HG02571 (cell line): Measurements from ENCODE around the gene ATL2.
A peak's percentile ranks its signal among the peaks of the same experiment; 100 is the strongest.
"Not testable (repeated sequence)": the region's sequence is repeated elsewhere in the genome, so short reads cannot be mapped to it uniquely, and the experiment has no call there.

Experiments
- ATAC-seq: cut with Tn5 transposase; IDR thresholded peaks from one replicate; pipeline ENCODE4 v1.9.1; 2021; ENCODE audit warnings: mild to moderate bottlenecking, moderate library complexity; ENCODE audit not compliant: unreplicated experiment

The ATL2 gene

DNA sequence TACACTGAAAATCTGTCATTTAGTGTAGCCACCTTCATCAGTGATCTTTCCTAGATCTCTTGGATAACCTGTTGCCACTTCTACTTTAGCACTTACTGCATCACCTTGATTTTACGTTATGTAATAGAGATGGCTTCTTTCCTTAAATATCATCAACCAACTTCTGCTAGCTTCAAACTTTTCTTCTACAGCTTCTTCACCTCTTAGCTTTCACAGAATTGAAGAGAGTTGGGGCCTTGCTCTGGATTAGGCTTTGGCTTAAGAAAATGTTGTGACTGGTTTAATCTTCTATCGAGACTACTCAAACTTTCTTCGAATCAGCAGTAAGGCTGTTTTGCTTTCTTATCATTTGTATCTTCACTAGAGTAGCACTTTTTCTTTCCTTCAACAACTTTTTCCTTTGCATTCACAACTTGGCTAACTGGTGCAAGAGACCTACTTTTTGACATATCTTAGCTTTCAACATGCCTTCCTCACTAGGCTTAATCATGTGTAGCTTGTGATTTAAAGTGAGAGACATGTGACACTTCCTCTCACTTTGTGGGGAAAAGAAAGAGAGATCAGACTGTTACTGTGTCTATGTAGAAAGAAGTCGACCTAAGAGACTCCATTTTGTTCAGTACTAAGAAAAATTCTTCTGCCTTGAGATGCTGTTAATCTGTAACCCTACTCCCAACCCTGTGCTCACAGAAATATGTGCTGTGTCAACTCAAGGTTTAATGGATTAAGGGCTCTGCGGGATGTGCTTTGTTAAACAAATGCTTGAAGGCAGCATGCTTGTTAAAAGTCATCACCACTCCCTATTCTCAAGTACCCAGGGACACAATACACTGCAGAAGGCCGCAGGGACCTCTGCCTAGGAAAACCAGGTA is 99.6 kb downstream of the ATL2 start:
- ATAC-seq: no peak

DNA sequence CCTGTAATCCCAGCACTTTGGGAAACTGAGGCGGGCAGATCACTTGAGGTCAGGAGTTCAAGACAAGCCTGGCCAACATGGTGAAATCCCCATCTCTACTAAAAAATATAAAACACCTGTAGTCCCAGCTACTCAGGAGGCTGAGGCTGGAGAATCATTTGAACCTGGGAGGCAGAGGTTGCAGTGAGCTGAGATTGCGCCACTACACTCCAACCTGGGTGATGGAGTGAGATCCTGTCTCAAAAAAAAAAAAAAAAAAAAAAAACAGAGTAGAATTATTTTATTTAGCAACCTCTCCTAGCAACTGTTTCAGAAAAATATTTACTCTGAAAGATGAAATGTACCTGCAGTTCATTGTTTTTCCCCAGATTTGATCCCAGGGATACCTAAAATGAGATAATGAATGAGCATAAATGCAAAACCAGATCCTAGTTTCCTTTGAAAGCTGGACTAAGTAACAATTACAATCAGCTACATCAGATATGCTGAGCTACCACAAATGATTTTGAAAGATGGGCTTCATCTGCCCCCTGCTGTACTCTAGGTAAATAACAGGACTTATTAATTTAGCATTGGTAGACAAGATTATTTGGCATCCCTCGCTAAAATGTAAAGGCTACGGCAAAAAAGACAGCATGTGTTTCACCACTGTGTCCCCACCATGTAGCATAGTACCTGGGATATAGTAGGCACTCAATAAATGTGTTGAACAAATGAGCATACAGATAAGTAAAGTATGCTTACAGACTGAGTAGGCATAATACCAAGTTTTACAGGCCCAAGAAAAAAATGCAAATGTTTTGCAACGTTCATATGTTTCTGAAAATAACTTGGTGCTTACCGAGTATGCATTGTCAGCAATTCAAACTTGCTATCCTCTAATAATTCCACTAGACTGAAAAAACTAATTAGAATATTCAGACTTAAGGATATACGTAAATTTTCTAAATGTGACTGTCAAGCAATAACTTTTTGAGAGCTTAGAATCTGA is 102.5 kb downstream of the ATL2 start:
- no peak for ATAC-seq

DNA sequence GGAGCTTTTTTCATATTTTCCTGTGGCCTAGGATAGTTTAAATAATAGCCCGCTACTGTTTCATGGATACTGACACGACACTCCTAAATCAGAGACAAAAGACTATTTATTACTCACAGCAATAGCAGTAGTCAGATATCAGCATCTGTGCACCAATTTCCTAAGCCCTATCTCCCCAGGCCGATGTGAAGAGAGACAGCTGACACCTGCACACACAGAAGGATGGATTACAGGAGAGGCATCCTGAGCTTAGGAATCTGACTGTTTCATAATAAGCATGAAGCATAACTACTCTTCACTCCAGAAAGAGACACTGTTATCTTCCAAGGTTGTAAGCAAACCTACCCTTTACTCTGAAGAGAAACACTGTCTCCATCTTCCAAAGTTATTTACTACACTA is 105.4 kb downstream of the ATL2 start:
- no peak for ATAC-seq

DNA sequence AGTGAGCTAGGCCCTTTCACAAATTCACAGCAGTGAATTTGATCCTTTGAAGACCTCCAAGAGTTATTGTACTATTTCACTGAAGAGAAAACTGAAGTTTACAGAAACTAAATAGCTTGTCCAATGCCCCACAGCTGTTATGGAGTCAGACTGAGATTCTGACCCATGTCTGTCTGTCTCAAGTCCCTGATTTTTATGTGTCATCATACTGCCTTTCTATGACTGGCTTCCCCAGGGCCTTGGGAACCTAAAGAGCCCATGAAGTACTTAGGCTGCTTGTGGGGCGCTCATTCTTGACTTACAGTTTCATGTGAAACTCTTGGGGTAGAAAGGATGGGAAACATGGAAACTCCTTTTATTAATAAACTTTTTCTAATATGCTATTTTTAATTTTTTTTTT is 107.7 kb downstream of the ATL2 start:
- no peak for ATAC-seq

DNA sequence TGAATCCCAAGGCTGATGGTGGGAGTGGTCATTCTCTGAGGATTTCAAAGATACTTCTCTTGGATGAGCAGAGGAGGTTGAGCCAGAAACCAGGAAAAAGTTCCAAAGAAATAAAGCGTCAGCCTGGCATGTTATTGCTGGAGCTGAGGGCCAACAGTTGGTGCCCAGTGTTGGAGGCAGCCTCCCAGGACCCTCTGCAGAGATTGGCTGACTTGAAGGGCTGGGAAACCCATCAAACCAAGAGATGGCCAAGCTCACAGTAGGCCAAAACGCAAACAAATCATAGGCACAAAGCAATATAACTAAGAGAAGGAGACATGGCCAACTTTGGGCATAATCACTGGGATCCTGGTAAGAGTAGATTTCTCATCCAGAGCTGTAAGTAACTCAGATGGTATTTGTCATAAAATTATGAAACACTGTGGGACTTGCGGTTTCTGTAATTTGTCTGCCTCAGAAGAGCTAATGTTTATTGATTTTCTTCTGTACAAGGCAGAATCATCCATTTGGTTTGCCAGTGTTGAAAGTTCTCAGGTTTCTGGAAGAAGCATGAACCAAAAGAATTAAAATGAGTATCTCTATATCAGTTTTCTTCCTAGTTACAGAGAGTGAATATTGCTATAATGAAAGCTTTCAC is 108.3 kb downstream of the ATL2 start:
- no peak for ATAC-seq

DNA sequence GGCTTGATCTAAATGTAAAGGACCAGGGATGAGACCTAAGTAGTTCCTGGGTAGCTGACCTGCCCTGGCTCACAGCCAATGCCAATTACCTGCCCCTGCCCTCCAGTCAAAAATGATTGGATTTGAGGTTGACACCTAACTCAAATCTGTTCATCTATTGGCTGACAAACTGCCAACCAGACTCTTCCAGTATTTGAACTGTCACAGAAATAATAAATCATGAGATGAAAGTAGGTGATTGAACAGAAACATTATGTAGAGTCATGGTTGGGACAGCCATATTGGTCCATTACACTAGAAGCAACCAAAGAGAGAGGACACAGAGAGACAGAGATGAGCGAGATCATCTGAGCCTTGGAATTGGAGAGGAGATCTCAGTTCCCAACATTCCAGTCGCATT is 109.1 kb downstream of the ATL2 start:
- no peak for ATAC-seq

DNA sequence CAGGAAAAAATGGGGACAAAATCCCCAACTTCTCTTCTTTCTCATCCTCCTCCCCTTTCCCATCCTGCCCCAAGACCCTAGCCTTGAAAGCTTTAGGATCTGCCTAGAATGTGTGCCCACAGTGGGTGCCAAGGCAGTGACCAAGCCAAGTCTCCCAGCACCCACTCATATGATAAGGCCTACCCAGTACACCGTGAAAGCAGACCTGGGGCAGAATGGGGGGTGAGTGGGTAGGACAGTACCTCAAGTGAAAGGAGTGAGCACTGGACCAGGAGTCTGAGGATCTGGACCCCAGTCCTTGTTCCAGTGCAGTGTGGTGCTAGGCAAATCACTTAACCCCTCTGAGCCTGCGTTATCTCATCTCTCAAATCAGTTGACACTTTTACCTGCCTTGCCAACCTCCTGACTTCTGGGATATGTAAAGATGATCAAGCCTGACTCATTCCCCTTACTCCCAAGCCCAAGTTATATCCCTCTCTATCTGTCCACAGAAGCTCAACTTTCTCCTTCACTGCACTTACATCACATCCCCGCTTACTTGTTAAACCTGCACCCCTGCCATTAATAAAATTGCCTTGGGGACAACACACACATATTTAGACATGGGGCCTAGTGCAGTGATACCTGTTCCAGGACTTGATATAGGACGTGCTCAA is 109.7 kb downstream of the ATL2 start:
- ATAC-seq: no peak

DNA sequence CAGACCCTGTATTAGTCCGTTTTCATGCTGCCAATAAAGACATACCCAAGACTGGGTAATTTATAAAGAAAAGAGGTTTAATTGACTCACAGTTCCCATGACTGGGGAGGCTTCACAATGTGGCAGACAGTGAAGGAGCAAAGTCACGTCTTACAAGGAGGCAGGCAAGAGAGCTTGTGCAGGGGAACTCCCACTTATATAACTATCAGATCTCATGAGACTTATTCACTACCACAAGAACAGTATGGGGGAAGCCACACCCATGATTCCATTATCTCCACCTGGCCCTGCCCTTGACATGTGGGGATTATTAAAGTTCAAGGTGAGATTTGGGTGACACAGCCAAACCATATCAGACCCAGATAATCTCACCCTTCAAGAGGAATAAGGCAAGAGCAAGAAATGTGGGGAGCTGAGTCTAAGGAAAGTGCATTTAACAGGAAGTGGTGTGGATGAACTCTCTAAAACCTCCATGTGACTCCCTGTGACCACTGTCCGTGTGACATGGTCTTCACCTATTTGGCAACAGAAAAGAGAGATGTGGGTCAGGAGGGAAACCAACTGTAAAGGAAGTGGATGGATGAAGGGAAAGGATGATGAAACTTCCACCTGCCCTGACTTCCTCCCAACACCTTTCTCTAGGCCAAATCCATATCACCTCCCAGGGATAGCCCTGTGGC is 110.6 kb downstream of the ATL2 start:
- no peak for ATAC-seq

DNA sequence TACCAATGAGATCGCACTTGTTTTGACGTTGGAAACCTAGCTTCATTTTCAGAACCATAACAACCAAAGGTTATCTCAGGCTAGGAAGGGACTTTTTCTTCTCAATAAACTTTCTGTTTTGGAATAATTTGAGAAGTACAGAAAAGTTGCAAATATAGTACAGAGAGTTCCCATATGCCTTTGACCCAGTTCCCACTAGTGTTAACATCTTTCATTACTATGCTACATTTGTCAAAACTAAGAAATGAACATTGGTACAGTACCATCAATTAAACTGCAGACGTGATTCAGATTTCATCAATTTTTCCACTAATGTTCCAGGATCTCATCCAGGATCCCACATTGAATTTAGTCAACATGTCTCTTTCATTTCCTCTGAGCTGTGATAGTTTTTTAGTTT is 111.6 kb downstream of the ATL2 start:
- no peak for ATAC-seq

DNA sequence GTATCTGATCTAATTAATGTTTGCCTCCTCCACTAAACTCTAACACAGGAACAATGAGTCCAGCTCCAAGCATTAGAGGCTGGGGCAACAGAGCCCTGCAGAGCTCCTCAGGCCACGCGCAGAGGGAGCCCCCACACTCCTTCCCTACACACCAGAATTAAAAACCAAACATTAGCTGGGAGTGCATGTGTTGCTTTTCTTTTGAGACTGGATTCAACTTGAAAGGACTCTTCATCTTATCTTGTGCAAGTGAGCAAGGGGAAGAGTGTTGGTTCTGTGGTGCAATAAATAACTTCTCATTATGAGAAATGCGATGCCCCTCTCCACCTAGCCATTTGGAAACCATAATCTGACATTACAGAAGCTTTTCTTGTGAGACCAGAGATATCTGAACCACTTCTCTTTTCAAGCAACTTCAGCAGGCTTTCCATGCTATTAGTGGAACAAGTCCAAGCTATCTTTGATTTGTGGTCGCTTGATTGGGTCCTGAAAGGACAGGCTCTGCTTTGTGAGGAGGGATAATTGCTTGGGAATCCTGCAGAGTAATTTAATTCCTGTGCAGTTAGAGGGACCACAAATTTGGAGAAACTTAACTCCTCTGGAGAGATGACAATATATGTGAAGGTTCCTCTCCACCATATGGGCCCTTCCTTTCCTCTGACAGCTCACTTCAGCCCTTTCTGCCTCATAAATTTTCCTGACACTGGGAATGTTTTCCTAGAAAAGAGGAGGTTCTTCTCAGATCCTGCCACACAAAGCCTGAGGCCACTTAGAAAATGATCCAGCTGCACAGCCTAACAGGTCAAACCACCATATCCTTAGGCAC is 112.5 kb downstream of the ATL2 start:
- ATAC-seq: no peak

DNA sequence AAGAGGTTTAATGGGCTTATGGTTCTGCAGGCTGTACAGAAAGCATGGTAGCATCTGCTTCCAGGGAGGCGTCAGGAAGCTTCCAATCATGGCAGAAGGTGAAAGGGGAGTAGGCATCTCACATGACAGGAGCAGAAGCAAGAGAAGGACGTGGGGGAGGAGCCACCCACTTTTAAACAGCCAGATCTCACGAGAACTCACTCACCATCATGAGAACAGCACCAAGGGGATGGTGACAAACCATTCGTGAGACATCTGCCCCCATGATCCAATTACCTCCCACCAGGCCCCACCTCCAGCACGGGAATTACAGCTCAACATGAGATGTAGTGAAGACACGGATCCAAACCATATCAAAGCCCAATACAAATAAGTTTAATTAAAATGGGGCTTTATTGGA is 113.8 kb downstream of the ATL2 start:
- no peak for ATAC-seq

DNA sequence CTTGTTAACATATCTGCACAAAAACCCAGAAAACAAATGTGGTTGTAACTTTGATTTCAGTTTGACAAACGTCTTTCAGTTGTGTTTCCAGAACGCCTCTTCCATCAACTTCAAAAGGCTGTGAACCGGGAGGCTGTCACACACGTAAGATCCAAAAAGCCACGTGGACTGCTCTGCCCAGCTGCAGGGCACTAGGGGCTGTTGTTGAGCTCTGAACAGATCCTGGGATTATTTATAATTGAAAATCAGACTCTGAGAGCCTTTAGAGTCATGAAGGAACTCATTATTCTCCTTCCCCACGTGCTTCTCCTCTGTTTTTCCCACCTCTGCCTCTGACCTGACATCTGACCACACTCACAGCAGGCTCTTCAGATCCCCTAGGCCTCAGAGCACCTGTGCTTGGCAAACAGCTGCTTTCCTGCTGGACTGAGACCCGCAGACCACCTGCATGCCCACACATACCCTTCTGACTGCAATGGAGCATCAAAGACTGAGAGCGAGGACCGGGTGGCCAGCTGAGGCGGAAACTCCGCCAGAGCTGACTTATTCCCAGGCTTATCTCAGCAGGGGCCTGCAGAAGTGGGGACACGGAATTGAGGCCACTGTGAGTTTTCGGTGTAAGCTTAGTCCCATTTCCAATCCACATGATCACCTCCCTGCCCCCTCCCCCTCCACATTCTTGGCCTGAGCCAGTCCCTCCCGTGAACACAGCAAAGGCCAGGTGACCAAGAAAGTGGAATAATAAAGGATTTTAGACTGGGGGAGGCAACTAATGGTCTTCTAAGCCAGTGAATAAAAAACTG is 114.8 kb downstream of the ATL2 start:
- ATAC-seq: peak; percentile 57

DNA sequence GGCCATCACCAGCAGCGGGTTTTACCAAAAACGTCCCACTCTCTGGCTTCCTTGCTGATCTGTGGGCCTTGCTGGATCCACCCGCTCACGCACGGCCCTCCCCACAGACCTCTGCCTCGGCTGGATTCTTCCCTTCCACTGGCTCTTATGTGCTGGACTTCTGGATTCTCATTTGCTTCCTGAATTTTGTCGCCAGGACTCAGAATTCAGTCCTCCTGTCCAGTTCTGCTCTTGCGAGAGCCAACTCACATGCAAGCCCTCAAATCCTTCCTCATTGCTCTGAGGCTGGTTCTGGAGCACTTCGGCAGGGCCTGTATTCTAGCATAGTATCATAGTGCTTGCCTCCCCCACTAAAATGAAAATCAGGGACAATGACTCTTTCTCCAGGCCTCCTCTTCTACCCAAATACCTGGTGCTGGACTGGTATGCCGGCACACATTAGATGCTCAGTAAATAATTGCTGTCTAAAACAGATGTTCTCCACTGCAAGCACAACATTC is 115.5 kb downstream of the ATL2 start:
- peak; percentile 10 for ATAC-seq

DNA sequence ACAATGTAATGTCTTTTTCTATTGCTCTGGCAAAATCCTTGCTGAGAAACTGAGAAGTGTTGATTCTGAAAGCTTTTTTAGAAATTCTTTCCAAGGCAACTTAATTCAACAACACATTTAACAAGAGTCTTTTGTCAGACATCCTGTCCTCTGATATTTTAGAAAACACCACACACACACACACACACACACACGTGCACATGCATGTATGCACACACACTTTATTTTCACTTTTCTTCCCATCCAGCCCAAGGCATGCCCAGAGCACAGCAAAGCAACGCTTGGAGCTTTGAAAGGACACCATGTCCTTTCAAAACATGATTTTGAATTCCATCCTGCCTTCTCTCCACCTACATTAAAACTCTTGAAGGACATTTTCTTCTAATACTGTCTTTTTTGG is 116.1 kb downstream of the ATL2 start:
- ATAC-seq: no peak

DNA sequence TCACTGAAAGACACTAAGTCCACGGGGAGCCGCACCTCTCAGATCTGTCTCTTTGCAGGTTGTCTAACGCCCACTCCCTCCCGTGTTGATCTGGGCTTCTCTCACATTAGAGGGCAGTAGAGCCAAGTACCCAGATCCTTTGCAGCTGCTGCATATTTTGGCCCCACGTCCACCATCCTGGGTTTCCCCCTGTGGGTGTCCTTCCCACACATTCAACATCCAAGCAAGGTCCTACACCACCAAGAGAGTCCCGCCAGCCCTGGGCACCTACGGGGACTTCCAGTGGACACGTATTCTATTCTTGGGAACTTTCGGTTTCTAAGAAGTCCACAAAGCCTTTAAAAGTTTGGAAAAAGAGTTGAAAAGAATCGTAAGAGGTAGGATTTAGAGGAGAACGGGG is 116.6 kb downstream of the ATL2 start:
- no peak for ATAC-seq

DNA sequence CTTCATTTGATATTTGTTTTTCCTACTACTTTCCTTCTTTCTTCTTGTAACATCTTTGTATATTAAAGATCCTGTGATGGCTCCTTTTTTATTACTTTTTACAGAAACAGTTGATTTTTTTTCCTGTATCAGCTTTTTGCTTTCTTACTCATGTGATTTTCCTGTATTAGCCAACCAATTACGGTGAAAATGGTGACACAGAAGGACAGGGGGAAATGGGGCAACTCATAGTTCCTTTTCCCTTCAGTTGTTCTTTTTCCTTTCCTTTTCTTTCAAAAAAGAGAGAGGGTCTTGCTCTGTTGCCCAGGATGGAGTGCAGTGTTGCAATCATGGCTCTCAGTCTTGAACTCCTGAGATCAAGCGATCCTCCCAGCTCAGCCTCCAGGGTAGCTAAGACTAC is 117.8 kb downstream of the ATL2 start:
- ATAC-seq: no peak

DNA sequence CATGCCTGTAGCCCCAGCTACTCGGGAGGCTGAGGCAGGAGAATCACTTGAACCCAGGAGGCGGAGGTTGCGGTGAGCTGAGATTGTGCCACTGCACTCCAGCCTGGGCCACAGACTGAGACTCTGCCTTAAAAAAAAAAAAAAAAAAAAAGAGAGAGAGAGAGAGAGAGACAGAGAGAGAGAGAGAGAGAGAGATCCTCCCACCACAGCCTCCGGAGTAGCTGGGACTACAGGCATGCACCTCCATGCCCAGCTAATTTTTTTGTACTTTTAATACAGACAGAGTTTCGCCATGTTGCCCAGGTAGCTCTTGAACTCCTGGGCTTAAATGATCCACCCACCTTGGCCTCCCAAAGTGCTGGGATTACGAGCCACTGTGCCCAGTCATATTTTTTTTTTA is 119.4 kb downstream of the ATL2 start:
- not testable (repeated sequence) for ATAC-seq

DNA sequence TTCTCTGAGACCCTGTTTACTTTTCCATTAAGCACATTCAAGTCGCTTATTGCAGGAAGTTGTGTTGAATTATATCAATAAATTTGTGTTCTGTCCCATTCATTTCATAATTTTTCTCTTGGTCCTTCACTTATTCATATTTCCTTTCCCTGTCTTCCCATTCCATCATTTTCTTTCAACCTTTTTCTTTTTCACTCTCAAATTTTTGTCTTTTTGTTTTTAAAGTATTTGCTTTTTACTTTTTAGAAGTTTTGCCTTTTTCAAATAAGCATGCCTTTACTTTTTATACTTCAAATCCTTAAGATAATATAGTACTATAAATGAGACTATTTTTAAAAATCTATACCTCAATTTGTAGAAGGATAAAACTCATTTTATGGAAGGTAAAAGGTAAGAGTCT is 120.5 kb downstream of the ATL2 start:
- ATAC-seq: no peak
